GM18508 (cell line): Measurements from ENCODE around the gene SAMD4B.
A peak's percentile ranks its signal among the peaks of the same experiment; 100 is the strongest.
"Not testable (repeated sequence)": the region's sequence is repeated elsewhere in the genome, so short reads cannot be mapped to it uniquely, and the experiment has no call there.

Source experiments
- ATAC-seq: cut with Tn5 transposase; IDR thresholded peaks from one replicate; pipeline ENCODE4 v1.9.1; 2021; ENCODE audit warnings: moderate number of reproducible peaks; ENCODE audit not compliant: insufficient read depth, unreplicated experiment

Gene SAMD4B

GRCh38 chr19:39341719-39342604, at the start of gene SAMD4B:
Gene SAMD4B (plus strand): TSS chr19:39342421. CDS start chr19:39356894, 14,473 bp downstream.
- ATAC-seq, result peak; percentile 76

- no peak for ATAC-seq
Measured at GRCh38 chr19:39293394-39293793, 48.8 kb upstream of the SAMD4B start.

GRCh38 chr19:39296055-39296645, 46.1 kb upstream of the SAMD4B start, which contains the start of gene IFNL1:
Gene IFNL1 (plus strand): TSS chr19:39296407. CDS start chr19:39296422, 15 bp downstream.
- ATAC-seq, result no peak

- ATAC-seq, result no peak
Measured at GRCh38 chr19:39296906-39297305, 45.3 kb upstream of the SAMD4B start.

- no peak for ATAC-seq
Measured at GRCh38 chr19:39297931-39298634, 44.1 kb upstream of the SAMD4B start.

GRCh38 chr19:39299404-39299803, 42.8 kb upstream of the SAMD4B start:
- no peak for ATAC-seq

- ATAC-seq, result no peak
Measured at GRCh38 chr19:39299832-39300231, 42.4 kb upstream of the SAMD4B start.

- no peak for ATAC-seq
Measured at GRCh38 chr19:39301021-39301420, 41.2 kb upstream of the SAMD4B start.

GRCh38 chr19:39301562-39301961, 40.7 kb upstream of the SAMD4B start:
- no peak for ATAC-seq

- no peak for ATAC-seq
Measured at GRCh38 chr19:39303373-39304184, 38.6 kb upstream of the SAMD4B start.

GRCh38 chr19:39304185-39304513, 38.1 kb upstream of the SAMD4B start:
- no peak for ATAC-seq

GRCh38 chr19:39304701-39305571, 37.3 kb upstream of the SAMD4B start:
- no peak for ATAC-seq

- ATAC-seq, result no peak
Measured at GRCh38 chr19:39306075-39306474, 36.1 kb upstream of the SAMD4B start.

GRCh38 chr19:39307046-39307821, 35.0 kb upstream of the SAMD4B start:
- ATAC-seq, result no peak

- no peak for ATAC-seq
Measured at GRCh38 chr19:39307822-39308530, 34.2 kb upstream of the SAMD4B start.

- ATAC-seq, result no peak
Measured at GRCh38 chr19:39308531-39309304, 33.5 kb upstream of the SAMD4B start.

- not testable (repeated sequence) for ATAC-seq
Measured at GRCh38 chr19:39309305-39309670, 32.9 kb upstream of the SAMD4B start.
